HG03439 (cell line): ENCODE results near the gene SERGEF.
A peak's percentile ranks its signal among the peaks of the same experiment; 100 is the strongest.
"Not testable (repeated sequence)": the region's sequence is repeated elsewhere in the genome, so short reads cannot be mapped to it uniquely, and the experiment has no call there.

Experiments used
- ATAC-seq: cut with Tn5 transposase; IDR thresholded peaks from one replicate; pipeline ENCODE4 v1.9.1; 2021; ENCODE audit warnings: mild to moderate bottlenecking, moderate library complexity; ENCODE audit not compliant: unreplicated experiment

The SERGEF gene

GRCh38 chr11:18000760-18001159 is 12.1 kb downstream of the SERGEF start:
- no peak for ATAC-seq

- not testable (repeated sequence) for ATAC-seq
These were observed 12.7 kb downstream of the SERGEF start for GRCh38 chr11:18000128-18000527.

- no peak for ATAC-seq
These were observed 19.9 kb downstream of the SERGEF start for GRCh38 chr11:17992916-17993315.

- ATAC-seq, result peak; percentile 61
These were observed 20.9 kb downstream of the SERGEF start for GRCh38 chr11:17991783-17992433.

GRCh38 chr11:17989306-17989705 is 23.5 kb downstream of the SERGEF start:
- ATAC-seq, result no peak

GRCh38 chr11:17988465-17988864 is 24.4 kb downstream of the SERGEF start:
- ATAC-seq, result no peak

- no peak for ATAC-seq
These were observed 25.0 kb downstream of the SERGEF start for GRCh38 chr11:17987826-17988225.

GRCh38 chr11:17986711-17987220 is 26.1 kb downstream of the SERGEF start:
- no peak for ATAC-seq

- no peak for ATAC-seq
These were observed 26.7 kb downstream of the SERGEF start for GRCh38 chr11:17986007-17986710.

- no peak for ATAC-seq
These were observed 27.3 kb downstream of the SERGEF start for GRCh38 chr11:17985517-17985916.

GRCh38 chr11:17983569-17983968 is 29.3 kb downstream of the SERGEF start:
- no peak for ATAC-seq

- ATAC-seq, result no peak
These were observed 33.0 kb downstream of the SERGEF start for GRCh38 chr11:17979770-17980371.

- no peak for ATAC-seq
These were observed 34.1 kb downstream of the SERGEF start for GRCh38 chr11:17978553-17979287.

GRCh38 chr11:17976651-17977050 is 36.2 kb downstream of the SERGEF start:
- no peak for ATAC-seq

- ATAC-seq, result no peak
These were observed 38.6 kb downstream of the SERGEF start for GRCh38 chr11:17974246-17974645.

- no peak for ATAC-seq
These were observed 39.9 kb downstream of the SERGEF start for GRCh38 chr11:17972987-17973386.

GRCh38 chr11:17968206-17968605 is 44.6 kb downstream of the SERGEF start:
- no peak for ATAC-seq

GRCh38 chr11:17967661-17968060 is 45.2 kb downstream of the SERGEF start:
- no peak for ATAC-seq

GRCh38 chr11:17960091-17960490 is 52.8 kb downstream of the SERGEF start:
- ATAC-seq, result no peak

GRCh38 chr11:17958446-17958845 is 54.4 kb downstream of the SERGEF start:
- no peak for ATAC-seq
